ENCODE measurements around the gene DPM2.

The DPM2 gene

DNA sequence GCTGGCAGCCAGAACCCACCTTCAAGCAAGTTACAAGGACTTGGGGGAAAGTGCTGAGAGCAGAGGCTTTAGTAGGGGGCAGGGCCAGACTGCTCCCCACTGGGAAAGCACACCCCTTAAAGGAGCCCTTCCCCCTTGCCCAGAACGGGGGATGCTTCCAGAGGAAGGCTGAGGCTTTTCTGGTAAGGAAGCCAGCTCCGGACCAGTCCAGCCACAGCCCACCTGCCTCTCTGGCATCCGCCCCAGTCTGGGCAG, 4.2 kb upstream of the DPM2 start:
- TF ChIP-seq SPI1 (IDR thresholded peaks at IDR 0.05; ENCODE audit: borderline replicate concordance, low read depth) = no peak
- TF ChIP-seq, protein P1, sequence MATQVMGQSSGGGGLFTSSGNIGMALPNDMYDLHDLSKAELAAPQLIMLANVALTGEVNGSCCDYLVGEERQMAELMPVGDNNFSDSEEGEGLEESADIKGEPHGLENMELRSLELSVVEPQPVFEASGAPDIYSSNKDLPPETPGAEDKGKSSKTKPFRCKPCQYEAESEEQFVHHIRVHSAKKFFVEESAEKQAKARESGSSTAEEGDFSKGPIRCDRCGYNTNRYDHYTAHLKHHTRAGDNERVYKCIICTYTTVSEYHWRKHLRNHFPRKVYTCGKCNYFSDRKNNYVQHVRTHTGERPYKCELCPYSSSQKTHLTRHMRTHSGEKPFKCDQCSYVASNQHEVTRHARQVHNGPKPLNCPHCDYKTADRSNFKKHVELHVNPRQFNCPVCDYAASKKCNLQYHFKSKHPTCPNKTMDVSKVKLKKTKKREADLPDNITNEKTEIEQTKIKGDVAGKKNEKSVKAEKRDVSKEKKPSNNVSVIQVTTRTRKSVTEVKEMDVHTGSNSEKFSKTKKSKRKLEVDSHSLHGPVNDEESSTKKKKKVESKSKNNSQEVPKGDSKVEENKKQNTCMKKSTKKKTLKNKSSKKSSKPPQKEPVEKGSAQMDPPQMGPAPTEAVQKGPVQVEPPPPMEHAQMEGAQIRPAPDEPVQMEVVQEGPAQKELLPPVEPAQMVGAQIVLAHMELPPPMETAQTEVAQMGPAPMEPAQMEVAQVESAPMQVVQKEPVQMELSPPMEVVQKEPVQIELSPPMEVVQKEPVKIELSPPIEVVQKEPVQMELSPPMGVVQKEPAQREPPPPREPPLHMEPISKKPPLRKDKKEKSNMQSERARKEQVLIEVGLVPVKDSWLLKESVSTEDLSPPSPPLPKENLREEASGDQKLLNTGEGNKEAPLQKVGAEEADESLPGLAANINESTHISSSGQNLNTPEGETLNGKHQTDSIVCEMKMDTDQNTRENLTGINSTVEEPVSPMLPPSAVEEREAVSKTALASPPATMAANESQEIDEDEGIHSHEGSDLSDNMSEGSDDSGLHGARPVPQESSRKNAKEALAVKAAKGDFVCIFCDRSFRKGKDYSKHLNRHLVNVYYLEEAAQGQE (IDR thresholded peaks at IDR 0.05; ENCODE audit: insufficient replicate concordance, low read depth) = no peak
- no peak for TF ChIP-seq POLR2AphosphoS5 (IDR thresholded peaks at IDR 0.05; ENCODE audit: low read depth)
- TF ChIP-seq, protein P2, sequence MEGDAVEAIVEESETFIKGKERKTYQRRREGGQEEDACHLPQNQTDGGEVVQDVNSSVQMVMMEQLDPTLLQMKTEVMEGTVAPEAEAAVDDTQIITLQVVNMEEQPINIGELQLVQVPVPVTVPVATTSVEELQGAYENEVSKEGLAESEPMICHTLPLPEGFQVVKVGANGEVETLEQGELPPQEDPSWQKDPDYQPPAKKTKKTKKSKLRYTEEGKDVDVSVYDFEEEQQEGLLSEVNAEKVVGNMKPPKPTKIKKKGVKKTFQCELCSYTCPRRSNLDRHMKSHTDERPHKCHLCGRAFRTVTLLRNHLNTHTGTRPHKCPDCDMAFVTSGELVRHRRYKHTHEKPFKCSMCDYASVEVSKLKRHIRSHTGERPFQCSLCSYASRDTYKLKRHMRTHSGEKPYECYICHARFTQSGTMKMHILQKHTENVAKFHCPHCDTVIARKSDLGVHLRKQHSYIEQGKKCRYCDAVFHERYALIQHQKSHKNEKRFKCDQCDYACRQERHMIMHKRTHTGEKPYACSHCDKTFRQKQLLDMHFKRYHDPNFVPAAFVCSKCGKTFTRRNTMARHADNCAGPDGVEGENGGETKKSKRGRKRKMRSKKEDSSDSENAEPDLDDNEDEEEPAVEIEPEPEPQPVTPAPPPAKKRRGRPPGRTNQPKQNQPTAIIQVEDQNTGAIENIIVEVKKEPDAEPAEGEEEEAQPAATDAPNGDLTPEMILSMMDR (IDR thresholded peaks at IDR 0.05; ENCODE audit: insufficient read depth, low read length) = no peak
- Histone ChIP-seq H3K27me3 (ENCODE audit: insufficient read depth, poor library complexity, severe bottlenecking) (no peaks in the 10 kb centered on the region), H3K27ac (replicated peaks) (no peak overlapping the region), H3K4me3 (replicated peaks; ENCODE audit: insufficient read depth, low read length) (no peak overlapping the region)
- DNase-seq (ENCODE audit: low read depth in 1 of 2, low spot score in 1 of 2) = no peak

DNA sequence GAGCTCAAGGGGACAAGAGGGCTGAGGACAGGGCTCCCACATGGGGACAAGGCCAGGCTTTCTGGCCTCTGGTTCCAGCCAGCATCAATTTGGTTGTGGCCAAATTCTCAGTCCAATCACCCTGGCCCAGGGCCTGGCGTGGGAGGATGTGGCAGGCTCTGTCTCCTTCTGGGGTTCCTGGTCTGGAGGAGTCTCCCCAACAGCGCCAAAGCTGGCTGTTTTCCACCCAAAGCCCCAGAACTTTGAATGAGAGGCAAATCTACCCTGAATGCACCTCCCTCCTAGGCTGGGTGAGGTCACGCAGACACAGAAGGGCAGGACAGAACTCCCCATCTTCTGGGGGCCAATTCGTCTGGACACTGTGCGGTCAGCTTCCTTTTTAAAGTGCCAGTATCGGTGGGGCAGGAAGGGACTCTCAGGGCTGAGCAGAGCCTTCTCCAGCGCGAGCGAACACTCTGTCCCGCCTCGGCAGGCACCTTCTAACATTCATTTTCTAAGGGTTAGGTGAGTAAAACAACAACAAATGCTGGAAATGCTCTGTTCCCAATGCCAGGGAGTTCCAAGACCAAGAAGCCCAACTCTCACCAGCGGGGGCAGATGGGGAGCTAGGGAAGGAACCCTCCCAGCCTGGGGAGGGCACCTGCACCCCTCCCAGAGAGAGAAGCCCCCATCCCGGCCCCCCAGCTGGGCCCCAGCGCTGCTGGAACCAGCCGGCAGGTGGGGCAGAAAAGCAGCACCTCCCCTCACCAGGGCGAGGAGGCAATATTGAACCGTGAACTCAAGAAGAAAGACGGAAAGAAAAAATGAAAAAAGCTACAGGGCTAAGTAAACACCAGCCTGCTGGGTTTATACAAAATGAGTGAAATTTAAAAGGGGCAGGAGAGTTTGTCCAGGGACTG, 3.7 kb upstream of the DPM2 start:
- Histone ChIP-seq H3K27me3 (ENCODE audit: insufficient read depth, poor library complexity, severe bottlenecking) (no peaks in the 10 kb centered on the region), H3K27ac (replicated peaks) (no peak overlapping the region), H3K4me3 (replicated peaks; ENCODE audit: insufficient read depth, low read length) (no peak overlapping the region)
- TF ChIP-seq GABPA (IDR thresholded peaks at IDR 0.05; ENCODE audit: low read depth) (no peak), POLR2AphosphoS5 (IDR thresholded peaks at IDR 0.05; ENCODE audit: low read depth) (no peak), SPI1 (IDR thresholded peaks at IDR 0.05; ENCODE audit: borderline replicate concordance, low read depth) (no peak)
- TF ChIP-seq, protein P1 (IDR thresholded peaks at IDR 0.05; ENCODE audit: insufficient replicate concordance, low read depth) = no peak
- TF ChIP-seq, protein P2 (IDR thresholded peaks at IDR 0.05; ENCODE audit: insufficient read depth, low read length) = no peak
- no peak for DNase-seq (ENCODE audit: low read depth in 1 of 2, low spot score in 1 of 2)

DNA sequence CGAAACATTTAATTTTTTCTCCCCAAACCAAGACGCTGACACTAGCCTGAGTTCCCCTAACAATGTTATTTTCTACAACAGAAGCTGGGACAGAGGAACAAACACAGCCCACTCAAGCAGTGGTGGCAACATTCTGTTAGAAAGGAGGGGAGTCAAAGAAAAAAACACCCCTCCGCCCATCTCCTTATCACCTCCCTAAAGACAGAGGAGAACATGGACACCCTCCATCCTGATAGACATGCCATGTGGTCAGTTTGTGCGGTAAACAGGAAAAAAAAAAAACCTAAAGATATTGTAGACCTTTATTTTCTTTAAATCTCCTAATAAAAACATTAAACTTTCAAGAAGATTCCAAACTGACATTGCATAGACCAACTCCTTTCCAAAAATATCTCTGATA, 2.9 kb upstream of the DPM2 start:
- TF ChIP-seq GABPA (IDR thresholded peaks at IDR 0.05; ENCODE audit: low read depth) = no peak
- TF ChIP-seq, protein P2 (IDR thresholded peaks at IDR 0.05; ENCODE audit: insufficient read depth, low read length) = no peak
- no peak for TF ChIP-seq SPI1 (IDR thresholded peaks at IDR 0.05; ENCODE audit: borderline replicate concordance, low read depth)
- TF ChIP-seq, protein P1 (IDR thresholded peaks at IDR 0.05; ENCODE audit: insufficient replicate concordance, low read depth) = no peak
- no peak for TF ChIP-seq POLR2AphosphoS5 (IDR thresholded peaks at IDR 0.05; ENCODE audit: low read depth)
- Histone ChIP-seq H3K4me3 (replicated peaks; ENCODE audit: insufficient read depth, low read length) (no peak overlapping the region), H3K27ac (replicated peaks) (no peak overlapping the region), H3K27me3 (ENCODE audit: insufficient read depth, poor library complexity, severe bottlenecking) (no peaks in the 10 kb centered on the region)
- no peak for DNase-seq (ENCODE audit: low read depth in 1 of 2, low spot score in 1 of 2)
